IPS DF 6.9 (cell line): ENCODE results near the gene LAMTOR3.

ENCODE experiments used
- DNase-seq: peaks from one replicate; pipeline ENCODE4 v3.0.0-alpha.2; 2013; ENCODE audit warnings: low read depth, low spot score
- H3K27ac ChIP-seq: one replicate; pipeline ENCODE4 v1.5.1; 2013; ENCODE audit warnings: low read length, control low read depth
- H3K27me3 ChIP-seq: 2 replicates; pipeline ENCODE4 v1.6.1; 2013; ENCODE audit warnings: mild to moderate bottlenecking, low read length; ENCODE audit not compliant: control insufficient read depth, insufficient read depth
- H3K36me3 ChIP-seq: 2 replicates; pipeline ENCODE4 v1.6.1; 2013; ENCODE audit warnings: low read length; ENCODE audit not compliant: control insufficient read depth, insufficient read depth
- H3K4me1 ChIP-seq: 2 replicates; pipeline ENCODE4 v1.6.1; 2013; ENCODE audit warnings: low read length; ENCODE audit not compliant: control insufficient read depth, insufficient read depth
- H3K4me3 ChIP-seq: 2 replicates; pipeline ENCODE4 v1.5.1; 2013; ENCODE audit warnings: mild to moderate bottlenecking, low read length
- H3K9me3 ChIP-seq: 2 replicates; pipeline ENCODE4 v1.6.1; 2013; ENCODE audit warnings: low read length, inconsistent platforms; ENCODE audit not compliant: control insufficient read depth, insufficient read depth
- WGBS: extraction: QIAGEN DNeasy Blood & Tissue Kit; methylation state at CpG from one replicate; pipeline ENCODE4 v1.1.7; 2013; ENCODE audit warnings: mixed read lengths, missing lambda C conversion rate; ENCODE audit not compliant: insufficient read length, insufficient coverage; 5-methylcytosine and 5-hydroxymethylcytosine counted together

LAMTOR3 gene

DNA sequence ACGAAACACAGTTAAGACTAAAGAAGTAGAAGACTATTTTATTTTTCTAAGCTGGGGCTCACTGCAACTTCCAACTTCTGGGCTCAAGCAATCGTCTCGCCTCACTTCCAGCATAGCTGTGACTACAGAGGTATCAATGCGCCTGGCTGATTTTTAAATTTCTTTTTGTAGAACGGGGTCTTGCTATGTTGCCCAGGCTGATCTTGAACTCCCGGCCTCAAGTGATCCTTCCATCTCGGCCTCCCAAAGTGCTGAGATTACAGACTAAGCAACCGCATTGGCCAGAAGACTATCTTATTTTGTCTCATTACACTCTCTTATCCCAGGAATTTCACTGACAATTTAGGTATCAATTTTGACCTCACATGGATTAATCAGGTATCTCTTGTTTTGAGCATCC, 1.2 kb downstream of the LAMTOR3 start:
- DNase-seq: no peak
- Histone ChIP-seq H3K36me3 (no peaks in the 10 kb centered on the region), H3K27ac (no peak overlapping the region), H3K4me1 (no peaks in the 10 kb centered on the region; the same call in 1 of the 2 replicates), H3K4me3 (no peak overlapping the region; the same call in 1 of the 2 replicates), H3K9me3 (no peaks in the 10 kb centered on the region), H3K27me3 (no peaks in the 10 kb centered on the region)
- WGBS: no CpG with 5 or more reads among the region's 8 CpGs

DNA sequence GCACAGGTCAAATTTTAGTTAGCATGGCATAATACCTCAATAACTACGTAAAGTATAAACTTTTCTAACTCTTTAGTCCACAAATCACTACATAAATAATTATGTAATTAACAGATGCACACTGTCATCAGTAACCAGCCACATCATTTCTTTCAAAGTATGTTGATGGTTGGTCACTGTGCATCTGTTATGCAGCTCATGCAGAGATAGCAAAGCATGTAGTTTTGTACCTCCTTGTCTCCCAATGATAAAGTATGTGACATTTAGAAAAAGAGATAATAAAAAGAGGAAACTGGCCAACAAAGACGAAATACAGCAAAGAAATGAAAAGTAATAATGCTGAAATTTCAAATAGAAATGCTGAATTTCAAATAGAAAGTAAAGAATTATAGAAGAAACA, 2.9 kb downstream of the LAMTOR3 start:
- no peak overlapping the region for H3K27ac ChIP-seq
- WGBS: no CpG with 5 or more reads among the region's 2 CpGs
- H3K4me1 ChIP-seq: no peaks in the 10 kb centered on the region; the same call in 1 of the 2 replicates

DNA sequence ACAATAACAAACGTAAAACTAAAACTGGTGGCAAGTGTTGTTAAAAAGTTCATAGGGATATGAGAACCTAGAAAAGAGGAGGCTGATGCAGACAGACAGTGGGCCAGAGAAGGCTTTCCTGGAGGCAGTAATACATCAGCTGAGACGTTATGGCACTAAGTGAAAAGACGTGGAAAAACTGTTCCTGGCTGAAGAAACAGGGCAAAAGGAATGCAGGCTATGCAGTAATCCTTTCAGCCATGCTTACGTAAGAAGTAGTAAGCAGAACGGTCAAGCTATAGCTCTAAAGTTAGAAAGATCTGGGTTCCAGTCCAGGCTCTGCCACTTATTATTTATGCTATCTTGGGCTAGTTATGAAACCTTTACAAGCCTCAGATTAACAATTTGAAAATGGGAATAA, 6.4 kb downstream of the LAMTOR3 start:
- no peaks in the 10 kb centered on the region for H3K27me3 ChIP-seq
- no peaks in the 10 kb centered on the region for H3K36me3 ChIP-seq
- H3K4me3 ChIP-seq: no peak overlapping the region
- no peak for DNase-seq
- WGBS: no CpG with 5 or more reads among the region's 5 CpGs
- H3K27ac ChIP-seq: no peak overlapping the region
- no peaks in the 10 kb centered on the region for H3K4me1 ChIP-seq
- no peaks in the 10 kb centered on the region for H3K9me3 ChIP-seq

More for the DNA sequence above, 2.9 kb downstream of the LAMTOR3 start:
- Histone ChIP-seq H3K9me3 (no peaks in the 10 kb centered on the region), H3K4me3 (no peak overlapping the region), H3K36me3 (no peaks in the 10 kb centered on the region), H3K27me3 (no peaks in the 10 kb centered on the region)
- no peak for DNase-seq

DNA sequence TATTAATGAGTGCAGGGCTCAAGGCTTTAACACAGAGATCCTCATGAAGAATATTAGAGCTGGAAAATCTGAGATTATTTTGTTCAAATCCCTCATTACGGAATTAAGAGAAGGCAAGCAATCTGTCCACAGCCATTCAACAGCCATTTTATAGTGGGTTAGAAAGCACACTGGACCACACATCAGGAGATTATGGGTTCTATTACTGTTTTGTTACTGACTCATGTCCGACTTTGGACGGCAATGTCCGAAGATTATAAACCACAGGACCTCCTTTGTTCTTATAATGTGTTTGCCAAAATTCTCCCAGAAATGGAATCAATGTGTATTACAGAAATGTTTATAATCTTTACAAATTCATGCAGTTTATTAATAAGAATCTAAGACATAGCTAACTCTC, 8.1 kb downstream of the LAMTOR3 start:
- no peak overlapping the region for H3K4me3 ChIP-seq
- H3K27ac ChIP-seq: no peak overlapping the region
- H3K9me3 ChIP-seq: no peaks in the 10 kb centered on the region
- no peaks in the 10 kb centered on the region for H3K27me3 ChIP-seq
- H3K4me1 ChIP-seq: no peaks in the 10 kb centered on the region
- no peak for DNase-seq
- WGBS: no CpG with 5 or more reads among the region's 4 CpGs
- H3K36me3 ChIP-seq: no peaks in the 10 kb centered on the region

DNA sequence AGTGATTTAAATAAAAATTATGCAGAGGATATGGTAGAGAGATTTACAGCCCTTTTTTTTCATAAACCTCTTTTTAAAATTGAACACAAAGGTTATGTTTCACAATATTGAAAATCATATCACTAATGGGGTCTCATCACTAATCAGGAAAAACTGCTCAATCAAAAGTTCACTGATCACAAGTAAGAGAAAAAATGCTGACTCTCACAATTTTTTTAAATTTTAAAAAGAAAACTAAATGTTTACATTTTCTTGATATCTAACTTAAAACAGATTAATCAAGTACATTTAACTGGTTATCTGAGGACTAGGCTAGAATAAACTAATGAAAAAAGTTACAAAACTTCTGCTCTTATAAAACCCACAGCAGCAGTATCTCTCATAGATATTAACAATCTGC, 8.5 kb downstream of the LAMTOR3 start:
- Histone ChIP-seq H3K27ac (no peak overlapping the region), H3K36me3 (no peaks in the 10 kb centered on the region), H3K4me1 (no peaks in the 10 kb centered on the region), H3K9me3 (no peaks in the 10 kb centered on the region), H3K27me3 (no peaks in the 10 kb centered on the region), H3K4me3 (no peak overlapping the region)
- no peak for DNase-seq

DNA sequence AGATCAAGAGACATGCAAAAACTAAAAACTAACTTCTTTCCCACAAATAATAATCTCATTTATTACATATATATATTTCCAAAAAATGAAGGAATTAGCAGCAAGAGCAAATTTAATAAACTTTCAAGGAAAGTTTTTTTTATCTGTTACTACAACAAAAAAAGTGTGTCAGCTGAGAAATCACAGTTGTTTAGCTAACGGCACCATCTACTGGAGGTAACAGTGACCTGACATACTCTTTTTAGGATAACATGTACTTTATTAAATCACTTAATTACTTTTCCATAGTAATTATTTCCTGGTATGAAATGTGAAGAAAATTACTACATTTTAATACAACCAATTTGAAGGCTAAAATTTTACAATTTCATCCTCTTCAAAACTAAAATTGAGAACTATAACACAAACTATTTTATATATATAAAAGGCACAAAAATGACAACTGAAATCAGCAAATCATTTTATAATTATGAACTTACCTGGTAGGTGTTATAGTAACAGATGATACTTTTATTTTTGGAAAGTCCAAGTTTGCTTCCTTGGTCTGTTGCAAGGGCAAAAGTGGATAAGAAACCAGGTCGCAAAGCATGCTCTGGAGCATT, 9.1 kb downstream of the LAMTOR3 start:
- H3K4me3 ChIP-seq: no peak overlapping the region
- H3K27me3 ChIP-seq: no peaks in the 10 kb centered on the region
- no peaks in the 10 kb centered on the region for H3K36me3 ChIP-seq
- DNase-seq: no peak
- H3K27ac ChIP-seq: no peak overlapping the region
- no peaks in the 10 kb centered on the region for H3K4me1 ChIP-seq
- no CpG with 5 or more reads among the region's 2 CpGs for WGBS
- H3K9me3 ChIP-seq: no peaks in the 10 kb centered on the region

DNA sequence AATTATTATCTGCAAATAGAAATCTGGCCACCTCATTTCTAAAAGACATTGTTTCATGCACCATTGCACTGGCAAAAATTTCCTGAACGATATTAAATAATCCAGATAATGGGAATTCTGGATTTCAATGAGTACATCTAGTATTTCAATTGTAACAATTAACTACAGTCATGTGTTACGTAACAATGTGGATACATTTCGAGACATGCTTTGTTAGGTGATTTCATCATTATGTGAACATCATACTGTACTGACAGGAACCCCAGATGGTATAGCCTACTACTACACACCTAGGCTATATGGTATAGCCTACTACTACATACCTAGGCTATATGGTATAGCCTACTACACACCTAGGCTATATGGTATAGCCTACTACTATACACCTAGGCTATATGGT, 14.8 kb downstream of the LAMTOR3 start:
- H3K36me3 ChIP-seq: no peaks in the 10 kb centered on the region
- no peaks in the 10 kb centered on the region for H3K9me3 ChIP-seq
- H3K4me3 ChIP-seq: no peak overlapping the region
- H3K27me3 ChIP-seq: no peaks in the 10 kb centered on the region
- H3K27ac ChIP-seq: no peak overlapping the region
- H3K4me1 ChIP-seq: no peaks in the 10 kb centered on the region
- DNase-seq: no peak
- no CpG with 5 or more reads among the region's 3 CpGs for WGBS

DNA sequence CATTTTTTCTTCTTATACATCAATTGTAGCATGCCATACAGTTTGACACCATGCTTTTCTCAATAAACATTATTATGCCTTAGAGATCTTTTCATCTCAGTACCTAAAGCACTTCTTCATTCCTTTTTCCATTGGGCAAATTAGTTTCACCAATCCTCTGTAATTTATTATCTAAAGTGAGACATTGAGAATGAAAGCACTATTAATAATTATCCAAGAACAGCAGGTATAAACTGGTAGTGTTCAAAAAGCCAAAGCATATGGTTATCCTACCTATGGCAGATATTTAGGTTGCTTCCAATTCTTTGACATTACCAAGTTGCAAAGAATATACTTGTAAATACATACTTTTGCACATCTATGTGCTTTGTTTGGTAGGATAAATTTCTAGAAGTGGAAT, 15.6 kb downstream of the LAMTOR3 start:
- Histone ChIP-seq H3K9me3 (no peaks in the 10 kb centered on the region), H3K4me3 (no peak overlapping the region), H3K4me1 (no peaks in the 10 kb centered on the region), H3K36me3 (no peaks in the 10 kb centered on the region), H3K27me3 (no peaks in the 10 kb centered on the region), H3K27ac (no peak overlapping the region)
- no peak for DNase-seq

DNA sequence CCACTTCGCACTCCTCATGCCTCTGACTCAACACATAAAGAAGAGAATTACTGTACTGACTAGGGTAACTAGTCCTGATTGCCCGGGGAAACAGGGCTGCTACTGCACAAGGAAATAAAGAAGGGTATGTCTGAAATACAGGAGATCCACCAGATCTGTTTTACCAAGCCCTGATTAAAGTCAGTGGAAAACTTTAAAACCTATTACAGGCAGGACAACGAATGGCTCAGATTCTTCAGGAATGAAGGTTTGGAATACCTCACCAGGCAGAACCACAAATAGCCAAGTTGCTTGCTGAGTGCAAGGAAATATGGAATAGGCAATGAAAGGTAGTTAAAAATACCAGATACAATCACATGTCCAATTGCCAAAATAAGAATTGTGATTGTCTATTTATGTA, 17.3 kb downstream of the LAMTOR3 start:
- no peak for DNase-seq
- H3K4me3 ChIP-seq: no peak overlapping the region
- no peaks in the 10 kb centered on the region for H3K36me3 ChIP-seq
- no peaks in the 10 kb centered on the region for H3K4me1 ChIP-seq
- no peaks in the 10 kb centered on the region for H3K27me3 ChIP-seq
- no CpG with 5 or more reads among the region's 3 CpGs for WGBS
- no peak overlapping the region for H3K27ac ChIP-seq
- no peaks in the 10 kb centered on the region for H3K9me3 ChIP-seq

DNA sequence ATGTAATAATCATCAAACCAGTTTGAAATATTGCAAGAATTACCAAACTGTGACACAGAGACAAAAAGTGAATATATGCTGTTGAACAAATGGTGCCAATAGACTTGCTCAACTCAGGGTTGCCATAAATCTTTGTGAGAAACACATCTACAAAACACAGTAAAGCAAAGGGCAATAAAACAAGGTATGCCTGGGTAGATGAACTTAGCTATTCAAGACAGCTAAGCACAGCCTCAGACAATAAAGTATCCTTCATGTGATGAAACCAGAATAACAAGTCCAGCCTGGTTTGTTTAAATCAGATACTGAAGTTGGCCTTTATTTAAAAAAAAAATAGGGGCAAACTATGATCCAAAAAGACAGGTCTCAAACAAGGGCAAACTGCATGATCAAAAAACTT, 19.2 kb downstream of the LAMTOR3 start:
- Histone ChIP-seq H3K4me1 (no peaks in the 10 kb centered on the region), H3K9me3 (no peaks in the 10 kb centered on the region), H3K4me3 (no peak overlapping the region), H3K36me3 (no peaks in the 10 kb centered on the region), H3K27ac (no peak overlapping the region), H3K27me3 (no peaks in the 10 kb centered on the region)
- no peak for DNase-seq

DNA sequence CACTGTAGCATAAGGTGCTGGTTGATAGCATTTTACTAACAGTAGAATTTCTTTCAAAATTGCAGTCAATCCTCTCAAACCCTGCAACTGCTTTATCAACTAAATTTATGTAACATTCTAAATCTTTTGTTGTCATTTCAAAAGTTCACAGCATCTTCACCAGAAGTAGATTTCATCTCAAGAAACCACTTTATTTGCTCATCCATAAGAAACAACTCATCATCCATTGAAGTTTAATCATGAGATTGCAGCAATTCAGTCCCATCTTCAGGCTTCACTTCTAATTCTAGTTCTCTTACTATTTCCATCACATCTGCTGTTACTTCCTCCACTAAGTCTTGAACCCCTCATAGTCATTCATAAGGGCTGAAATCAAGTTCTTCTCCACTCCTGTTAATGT, 21.7 kb downstream of the LAMTOR3 start:
- Histone ChIP-seq H3K4me1 (peaks cover 3% of the 10 kb centered on the region; the same call in 1 of the 2 replicates), H3K36me3 (no peaks in the 10 kb centered on the region), H3K9me3 (no peaks in the 10 kb centered on the region), H3K27me3 (no peaks in the 10 kb centered on the region), H3K27ac (no peak overlapping the region), H3K4me3 (no peak overlapping the region)
- DNase-seq: no peak
